ENCODE data around the gene CEMIP2.
"Not testable (repeated sequence)": the region's sequence is repeated elsewhere in the genome, so short reads cannot be mapped to it uniquely, and the experiment has no call there.

DNA sequence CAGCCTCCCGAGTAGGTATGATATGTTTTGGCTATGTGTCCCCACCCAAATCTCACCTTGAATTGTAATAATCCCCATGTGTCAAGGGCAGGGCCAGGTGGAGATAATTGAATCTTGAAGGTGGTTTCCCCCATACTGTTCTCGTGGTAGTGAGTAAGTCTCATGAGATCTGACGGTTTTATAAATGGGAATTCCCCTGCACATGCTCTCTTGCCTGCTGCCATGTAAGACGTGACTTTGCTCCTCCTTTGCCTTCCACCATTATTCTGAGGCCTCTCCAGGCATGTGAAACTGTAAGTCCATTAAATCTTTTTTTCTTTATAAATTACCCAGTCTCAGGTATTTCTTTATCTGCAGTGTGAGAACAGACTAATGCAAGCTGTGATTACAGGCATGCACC is 111.0 kb downstream of the CEMIP2 start:
- TF ChIP-seq, protein P1, sequence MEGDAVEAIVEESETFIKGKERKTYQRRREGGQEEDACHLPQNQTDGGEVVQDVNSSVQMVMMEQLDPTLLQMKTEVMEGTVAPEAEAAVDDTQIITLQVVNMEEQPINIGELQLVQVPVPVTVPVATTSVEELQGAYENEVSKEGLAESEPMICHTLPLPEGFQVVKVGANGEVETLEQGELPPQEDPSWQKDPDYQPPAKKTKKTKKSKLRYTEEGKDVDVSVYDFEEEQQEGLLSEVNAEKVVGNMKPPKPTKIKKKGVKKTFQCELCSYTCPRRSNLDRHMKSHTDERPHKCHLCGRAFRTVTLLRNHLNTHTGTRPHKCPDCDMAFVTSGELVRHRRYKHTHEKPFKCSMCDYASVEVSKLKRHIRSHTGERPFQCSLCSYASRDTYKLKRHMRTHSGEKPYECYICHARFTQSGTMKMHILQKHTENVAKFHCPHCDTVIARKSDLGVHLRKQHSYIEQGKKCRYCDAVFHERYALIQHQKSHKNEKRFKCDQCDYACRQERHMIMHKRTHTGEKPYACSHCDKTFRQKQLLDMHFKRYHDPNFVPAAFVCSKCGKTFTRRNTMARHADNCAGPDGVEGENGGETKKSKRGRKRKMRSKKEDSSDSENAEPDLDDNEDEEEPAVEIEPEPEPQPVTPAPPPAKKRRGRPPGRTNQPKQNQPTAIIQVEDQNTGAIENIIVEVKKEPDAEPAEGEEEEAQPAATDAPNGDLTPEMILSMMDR (IDR thresholded peaks at IDR 0.05) = not testable (repeated sequence)
- not testable (repeated sequence) for TF ChIP-seq POLR2AphosphoS5 (IDR thresholded peaks at IDR 0.05)
